GM21367 (cell line): ENCODE measurements around the gene DEFB129.
"Not testable (repeated sequence)": the region's sequence is repeated elsewhere in the genome, so short reads cannot be mapped to it uniquely, and the experiment has no call there.

Source experiments
- ATAC-seq: cut with Tn5 transposase; IDR thresholded peaks from one replicate; pipeline ENCODE4 v1.9.1; 2021; ENCODE audit not compliant: unreplicated experiment

The DEFB129 gene

GRCh38 chr20:226958-227357, at the start of gene DEFB129:
Gene DEFB129, plus strand, starts transcription at chr20:227258. Its CDS starts 31 bp downstream, at chr20:227289.
- ATAC-seq = no peak

GRCh38 chr20:184288-184687, 42.8 kb upstream of the DEFB129 start:
- ATAC-seq = no peak

- ATAC-seq = no peak
These were observed 39.3 kb upstream of the DEFB129 start for GRCh38 chr20:187733-188132.

- no peak for ATAC-seq
These were observed 37.4 kb upstream of the DEFB129 start, which contains the start of gene DEFB128 for GRCh38 chr20:189611-190010. Gene DEFB128, minus strand, starts transcription at chr20:189711. Its CDS starts 88 bp downstream, at chr20:189623.

GRCh38 chr20:198225-198624, 28.8 kb upstream of the DEFB129 start:
- no peak for ATAC-seq

- no peak for ATAC-seq
These were observed 27.1 kb upstream of the DEFB129 start for GRCh38 chr20:199996-200395.

- not testable (repeated sequence) for ATAC-seq
These were observed 23.4 kb upstream of the DEFB129 start for GRCh38 chr20:203630-204029.

GRCh38 chr20:208942-209566, 18.0 kb upstream of the DEFB129 start:
- no peak for ATAC-seq

- no peak for ATAC-seq
These were observed 16.1 kb upstream of the DEFB129 start for GRCh38 chr20:210809-211502.

GRCh38 chr20:214383-214782, 12.7 kb upstream of the DEFB129 start:
- ATAC-seq = no peak

- ATAC-seq = no peak
These were observed 11.3 kb upstream of the DEFB129 start for GRCh38 chr20:215796-216195.

- ATAC-seq = no peak
These were observed 9.8 kb upstream of the DEFB129 start for GRCh38 chr20:217266-217665.

GRCh38 chr20:219290-220115, 7.6 kb upstream of the DEFB129 start:
- no peak for ATAC-seq

- no peak for ATAC-seq
These were observed 5.7 kb upstream of the DEFB129 start for GRCh38 chr20:221258-221830.

GRCh38 chr20:225879-226278, 1.2 kb upstream of the DEFB129 start:
- ATAC-seq = not testable (repeated sequence)

- ATAC-seq = no peak
These were observed 514 bp downstream of the DEFB129 start for GRCh38 chr20:227439-228105.

- no peak for ATAC-seq
These were observed 8.8 kb downstream of the DEFB129 start for GRCh38 chr20:235891-236290.

GRCh38 chr20:237489-237888, 10.4 kb downstream of the DEFB129 start:
- ATAC-seq = no peak

- ATAC-seq = no peak
These were observed 10.9 kb downstream of the DEFB129 start for GRCh38 chr20:237929-238328.

- ATAC-seq = no peak
These were observed 15.8 kb downstream of the DEFB129 start for GRCh38 chr20:242905-243304.

- no peak for ATAC-seq
These were observed 24.3 kb downstream of the DEFB129 start for GRCh38 chr20:251354-251753.
